GM19239 (cell line): ENCODE results near the gene XXYLT1.

Experiments used
- DNase-seq: peaks from one replicate; pipeline ENCODE4 v3.0.0; 2011; ENCODE audit warnings: low spot score; ENCODE audit not compliant: insufficient read length
- FAIRE-seq: peaks from 2 replicates; lab custom pipeline; 2011; peaks lifted over from hg19 to GRCh38; lab: Jason Lieb, UNC

XXYLT1 gene

GRCh38 chr3:195140816-195141793 is 129.9 kb downstream of the XXYLT1 start:
- no peak for DNase-seq
- FAIRE-seq: no peak

- no peak for FAIRE-seq
Observed at GRCh38 chr3:195140410-195140809, 130.5 kb downstream of the XXYLT1 start.

GRCh38 chr3:195139876-195140240 is 131.1 kb downstream of the XXYLT1 start:
- DNase-seq: no peak
- no peak for FAIRE-seq

More at GRCh38 chr3:195140410-195140809, 130.5 kb downstream of the XXYLT1 start:
- no peak for DNase-seq

GRCh38 chr3:195139091-195139875 is 131.7 kb downstream of the XXYLT1 start:
- FAIRE-seq (peak; percentile 89), DNase-seq (peak; percentile 44)

- FAIRE-seq (no peak), DNase-seq (no peak)
Observed at GRCh38 chr3:195137638-195138588, 133.0 kb downstream of the XXYLT1 start.

- DNase-seq: no peak
- no peak for FAIRE-seq
Observed at GRCh38 chr3:195135917-195136316, 135.0 kb downstream of the XXYLT1 start.

- FAIRE-seq: no peak
Observed at GRCh38 chr3:195134431-195134830, 136.5 kb downstream of the XXYLT1 start.

GRCh38 chr3:195133462-195133861 is 137.5 kb downstream of the XXYLT1 start:
- no peak for DNase-seq

More at GRCh38 chr3:195134431-195134830, 136.5 kb downstream of the XXYLT1 start:
- no peak for DNase-seq

GRCh38 chr3:195133013-195133412 is 137.9 kb downstream of the XXYLT1 start:
- DNase-seq: no peak
- no peak for FAIRE-seq

More at GRCh38 chr3:195133462-195133861, 137.5 kb downstream of the XXYLT1 start:
- FAIRE-seq: peak; percentile 4

GRCh38 chr3:195131176-195131575 is 139.8 kb downstream of the XXYLT1 start:
- no peak for DNase-seq
- FAIRE-seq: peak; percentile 47

GRCh38 chr3:195129644-195130492 is 141.1 kb downstream of the XXYLT1 start:
- DNase-seq (peak; percentile 62), FAIRE-seq (peak; percentile 99)

GRCh38 chr3:195129072-195129643 is 141.8 kb downstream of the XXYLT1 start:
- DNase-seq: no peak
- FAIRE-seq: no peak

- FAIRE-seq: peak; percentile 64
- no peak for DNase-seq
Observed at GRCh38 chr3:195128255-195129071, 142.5 kb downstream of the XXYLT1 start.

GRCh38 chr3:195126056-195126605 is 144.8 kb downstream of the XXYLT1 start:
- no peak for DNase-seq
- FAIRE-seq: no peak

- FAIRE-seq (no peak), DNase-seq (no peak)
Observed at GRCh38 chr3:195125646-195126045, 145.3 kb downstream of the XXYLT1 start.

GRCh38 chr3:195124378-195124992 is 146.5 kb downstream of the XXYLT1 start:
- DNase-seq: no peak
- FAIRE-seq: no peak

- no peak for DNase-seq
- FAIRE-seq: no peak
Observed at GRCh38 chr3:195123281-195123691, 147.7 kb downstream of the XXYLT1 start.
